ENCODE measurements around the gene LCN1. TPM values are rescaled to one million over a fixed set of nuclear protein-coding genes. Genes with fewer than 3 reads are reported as not detected.

The LCN1 gene
- total and polyA plus RNA-seq, 3 donors from 2014 or later: 2.7 TPM; not detected in 2

DNA sequence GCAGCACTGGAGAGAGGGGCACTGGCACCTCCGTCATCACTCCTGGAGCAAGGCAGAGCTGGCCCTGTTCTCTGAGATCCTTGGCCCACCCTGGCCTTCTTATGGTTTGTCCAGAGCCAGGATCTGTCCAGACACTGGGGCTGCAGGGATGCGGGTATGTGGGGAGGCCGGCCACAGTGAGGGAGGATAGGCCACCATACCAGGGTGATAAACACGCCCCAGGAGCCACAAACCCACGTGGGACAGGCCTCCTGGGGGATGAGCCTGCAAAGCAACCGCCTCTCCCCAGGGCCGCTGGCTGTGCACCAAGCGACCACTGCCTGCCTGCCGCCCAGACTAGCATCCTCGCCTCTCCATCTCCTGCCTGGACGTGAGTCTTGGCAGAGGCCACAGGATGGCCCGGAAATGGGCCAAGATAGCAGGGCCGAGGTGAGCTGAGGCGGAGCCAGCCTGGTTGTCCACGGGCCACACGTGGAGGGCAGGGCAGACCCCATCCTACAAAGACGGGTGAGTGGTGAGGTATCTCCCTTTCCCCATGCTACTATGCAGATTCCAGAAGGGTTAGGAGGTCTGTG, 29.2 kb downstream of the LCN1 start:
- no peak for DNase-seq
- Histone ChIP-seq H3K4me3 (no peak overlapping the region), H3K27ac (no peak overlapping the region), H3K36me3 (ENCODE audit: low read depth, missing control alignments) (no peaks in the 10 kb centered on the region), H3K27me3 (no peaks in the 10 kb centered on the region), H3K4me1 (no peaks in the 10 kb centered on the region), H3K9me3 (no peaks in the 10 kb centered on the region)
- no peak for TF ChIP-seq POLR2A (IDR thresholded peaks at IDR 0.05)
- TF ChIP-seq, protein P1, sequence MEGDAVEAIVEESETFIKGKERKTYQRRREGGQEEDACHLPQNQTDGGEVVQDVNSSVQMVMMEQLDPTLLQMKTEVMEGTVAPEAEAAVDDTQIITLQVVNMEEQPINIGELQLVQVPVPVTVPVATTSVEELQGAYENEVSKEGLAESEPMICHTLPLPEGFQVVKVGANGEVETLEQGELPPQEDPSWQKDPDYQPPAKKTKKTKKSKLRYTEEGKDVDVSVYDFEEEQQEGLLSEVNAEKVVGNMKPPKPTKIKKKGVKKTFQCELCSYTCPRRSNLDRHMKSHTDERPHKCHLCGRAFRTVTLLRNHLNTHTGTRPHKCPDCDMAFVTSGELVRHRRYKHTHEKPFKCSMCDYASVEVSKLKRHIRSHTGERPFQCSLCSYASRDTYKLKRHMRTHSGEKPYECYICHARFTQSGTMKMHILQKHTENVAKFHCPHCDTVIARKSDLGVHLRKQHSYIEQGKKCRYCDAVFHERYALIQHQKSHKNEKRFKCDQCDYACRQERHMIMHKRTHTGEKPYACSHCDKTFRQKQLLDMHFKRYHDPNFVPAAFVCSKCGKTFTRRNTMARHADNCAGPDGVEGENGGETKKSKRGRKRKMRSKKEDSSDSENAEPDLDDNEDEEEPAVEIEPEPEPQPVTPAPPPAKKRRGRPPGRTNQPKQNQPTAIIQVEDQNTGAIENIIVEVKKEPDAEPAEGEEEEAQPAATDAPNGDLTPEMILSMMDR (IDR thresholded peaks at IDR 0.05): no peak
- intact Hi-C loops (cut with DNase I; ENCODE audit: low total_unique reads): no loop called here
- 84% methylated on average over 8 to 16 of the region's 17 CpGs for WGBS, 2 donors

DNA sequence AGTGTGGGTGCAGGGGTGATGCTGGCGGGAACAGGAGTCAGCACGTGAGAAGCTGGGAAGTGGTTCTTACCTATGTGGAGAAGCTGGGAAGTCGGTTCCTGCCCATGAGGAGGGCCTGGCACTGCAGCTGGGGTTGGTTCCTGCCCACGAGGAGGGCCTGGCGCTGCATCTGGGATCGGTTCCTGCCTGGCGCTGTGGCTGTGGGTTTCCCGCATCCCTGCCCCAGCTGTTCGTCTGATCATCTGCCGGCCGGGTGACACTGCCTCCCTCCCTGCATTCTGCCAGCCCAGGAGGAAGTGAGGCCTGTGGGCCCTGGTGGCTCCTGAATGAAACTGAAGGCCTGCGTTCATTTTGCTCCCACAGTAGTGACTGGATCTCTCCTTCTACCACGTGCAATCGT, 29.8 kb downstream of the LCN1 start:
- 72 to 78% methylated on average over 14 of the region's 14 CpGs for WGBS, 2 donors
- TF ChIP-seq POLR2A (IDR thresholded peaks at IDR 0.05): no peak
- no peak overlapping the region for H3K4me3 ChIP-seq
- intact Hi-C loops (cut with DNase I; ENCODE audit: low total_unique reads): no loop called here
- H3K36me3 ChIP-seq (ENCODE audit: low read depth, missing control alignments): no peaks in the 10 kb centered on the region
- DNase-seq: no peak
- H3K27ac ChIP-seq: no peak overlapping the region
- no peaks in the 10 kb centered on the region for H3K27me3 ChIP-seq
- H3K4me1 ChIP-seq: no peaks in the 10 kb centered on the region
- H3K9me3 ChIP-seq: no peaks in the 10 kb centered on the region

DNA sequence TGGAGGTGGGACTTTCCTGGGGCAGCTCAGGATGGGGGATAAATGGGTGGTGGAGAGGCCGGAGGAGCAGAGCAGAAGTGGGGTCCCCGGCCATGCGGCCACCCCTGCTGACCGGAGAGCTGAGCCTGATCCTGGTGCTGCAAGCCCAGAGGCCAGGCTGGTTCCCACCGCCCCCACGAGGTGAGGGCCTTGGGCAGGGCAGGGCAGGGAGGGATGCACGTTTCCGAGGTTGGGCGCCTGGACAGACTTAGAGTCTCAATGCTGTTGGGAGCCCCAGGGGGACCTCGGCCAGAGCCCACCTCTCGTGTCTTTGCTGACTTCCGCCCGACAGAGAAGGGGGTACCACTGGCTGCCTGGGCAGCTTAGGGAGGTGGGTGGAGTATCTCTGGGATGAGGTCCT, 30.2 kb downstream of the LCN1 start:
- Histone ChIP-seq H3K4me3 (no peak overlapping the region), H3K9me3 (no peaks in the 10 kb centered on the region), H3K36me3 (ENCODE audit: low read depth, missing control alignments) (no peaks in the 10 kb centered on the region), H3K27ac (no peak overlapping the region), H3K4me1 (no peaks in the 10 kb centered on the region), H3K27me3 (no peaks in the 10 kb centered on the region)
- TF ChIP-seq POLR2A (IDR thresholded peaks at IDR 0.05): no peak
- TF ChIP-seq, protein P1 (IDR thresholded peaks at IDR 0.05): no peak
- no peak for DNase-seq
- intact Hi-C loops (cut with DNase I; ENCODE audit: low total_unique reads): no loop called here
- WGBS, 2 donors: 87 to 96% methylated on average over 13 of the region's 13 CpGs

DNA sequence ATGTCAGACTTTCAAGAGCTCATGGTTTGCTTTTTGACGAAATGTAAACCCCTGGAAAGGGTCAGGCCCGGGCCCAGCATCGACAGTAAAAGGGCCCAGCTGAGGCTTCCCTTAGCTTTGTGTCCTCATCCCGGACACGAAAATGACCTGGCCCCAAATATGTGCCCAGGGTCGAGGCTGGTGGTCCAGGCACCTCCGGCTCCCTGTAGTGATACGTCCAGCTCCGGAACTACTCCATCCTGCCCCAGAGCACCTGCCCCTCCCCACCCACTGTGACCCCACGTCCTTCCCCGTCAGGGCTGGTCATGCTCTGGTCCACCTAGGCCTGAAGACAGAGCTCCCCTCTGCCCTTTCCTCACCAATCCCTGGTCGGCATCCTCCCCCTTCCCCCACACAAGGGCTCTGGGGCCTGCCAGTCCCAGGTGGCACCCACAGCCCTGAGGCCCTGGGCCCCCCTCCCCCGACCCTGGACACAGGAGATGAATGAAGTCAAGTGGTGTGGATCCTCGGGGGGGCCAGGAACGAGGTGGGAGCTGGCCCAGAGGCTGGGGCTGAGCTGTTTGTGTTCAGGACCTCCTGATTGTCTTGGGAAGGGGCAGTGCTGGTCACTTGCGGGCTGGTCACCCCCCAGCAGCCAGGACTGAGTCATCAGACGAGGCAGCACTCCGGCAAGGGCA, 30.9 kb downstream of the LCN1 start:
- no peaks in the 10 kb centered on the region for H3K4me1 ChIP-seq
- H3K4me3 ChIP-seq: no peak overlapping the region
- H3K36me3 ChIP-seq (ENCODE audit: low read depth, missing control alignments): no peaks in the 10 kb centered on the region
- no peaks in the 10 kb centered on the region for H3K27me3 ChIP-seq
- no peak for DNase-seq
- no peak for TF ChIP-seq POLR2A (IDR thresholded peaks at IDR 0.05)
- H3K9me3 ChIP-seq: no peaks in the 10 kb centered on the region
- H3K27ac ChIP-seq: no peak overlapping the region
- 84 to 89% methylated on average over 15 to 18 of the region's 18 CpGs for WGBS, 2 donors
- intact Hi-C loops (cut with DNase I; ENCODE audit: low total_unique reads): no loop called here

DNA sequence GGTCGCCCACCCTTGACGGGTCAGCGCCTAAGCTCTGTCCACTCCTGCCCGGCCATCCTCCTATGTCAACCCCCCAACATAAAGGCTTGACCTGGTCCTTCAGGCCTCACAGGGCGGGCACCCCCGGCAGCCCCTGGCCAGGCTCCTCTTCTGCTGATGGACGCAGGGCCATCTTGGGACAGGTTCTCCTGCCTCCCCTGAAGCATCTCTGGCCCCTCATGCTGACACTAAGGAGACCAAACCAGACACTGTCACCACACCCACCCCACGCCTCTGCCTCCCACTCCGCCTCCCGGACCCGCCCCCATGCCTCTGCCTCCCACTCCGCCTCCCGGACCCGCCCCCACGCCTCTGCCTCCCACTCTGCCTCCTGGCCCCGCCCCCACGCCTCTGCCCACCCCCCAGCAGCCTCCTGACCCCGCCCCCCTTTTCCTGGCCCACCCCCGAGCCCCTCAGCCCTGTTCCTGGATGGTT, 31.5 kb downstream of the LCN1 start:
- TF ChIP-seq POLR2A (IDR thresholded peaks at IDR 0.05): no peak
- TF ChIP-seq, protein P1 (IDR thresholded peaks at IDR 0.05): no peak
- H3K4me1 ChIP-seq: no peaks in the 10 kb centered on the region
- WGBS, 2 donors: 81 to 84% methylated on average over 7 to 19 of the region's 19 CpGs
- H3K36me3 ChIP-seq (ENCODE audit: low read depth, missing control alignments): no peaks in the 10 kb centered on the region
- no peak for DNase-seq
- intact Hi-C loops (cut with DNase I; ENCODE audit: low total_unique reads): no loop called here
- H3K9me3 ChIP-seq: no peaks in the 10 kb centered on the region
- H3K27me3 ChIP-seq: no peaks in the 10 kb centered on the region
- no peak overlapping the region for H3K4me3 ChIP-seq
- no peak overlapping the region for H3K27ac ChIP-seq
